Heart right ventricle (tissue), 16 donors: ENCODE data around the gene SURF4. TPM values are rescaled to one million over a fixed set of nuclear protein-coding genes. Genes with fewer than 3 reads are reported as not detected.

ENCODE experiments used
- ATAC-seq, 8 donors: fragments of 200-7000 bp; cut with Tn5 transposase; one replicate each; pipeline ENCODE4 v1.9.1; 2020; ENCODE audit warnings: mild to moderate bottlenecking in 8 of 8, moderate library complexity in 8 of 8, moderate number of reproducible peaks in 1 of 8
- DNase-seq, 2 donors: peaks; one replicate each; pipeline ENCODE4 v3.0.0-alpha.2; 2020
- H3K27ac ChIP-seq, 10 donors: fragments of 200-600 bp; sonication (generic) in 2 of 10; one replicate each; pipeline versions ENCODE4 v1.5.0 to v1.8.0; 2020 to 2022; ENCODE audit warnings: mild to moderate bottlenecking in 3 of 10
- H3K27me3 ChIP-seq, 7 donors: fragments of 200-600 bp; one replicate each; pipeline ENCODE4 v1.8.0; 2021 to 2022; ENCODE audit warnings: mild to moderate bottlenecking in 2 of 7
- H3K36me3 ChIP-seq, 9 donors: fragments of 200-600 bp; sonication (generic) in 1 of 9; one replicate each; pipeline versions ENCODE4 v1.5.0 to v1.8.0; 2020 to 2022; ENCODE audit warnings: mild to moderate bottlenecking in 2 of 9
- H3K4me1 ChIP-seq, 9 donors: fragments of 200-600 bp; sonication (generic) in 1 of 9; one replicate each; pipeline versions ENCODE4 v1.5.0 to v1.8.0; 2020 to 2022; ENCODE audit warnings: mild to moderate bottlenecking in 4 of 9
- H3K4me3 ChIP-seq, 10 donors: fragments of 200-600 bp; sonication (generic) in 2 of 10; one replicate each; pipeline versions ENCODE4 v1.5.0 to v1.8.0; 2020 to 2022; ENCODE audit warnings: mild to moderate bottlenecking in 7 of 10, moderate library complexity in 2 of 10
- H3K9me3 ChIP-seq, 11 donors: fragments of 200-600 bp in 10 of 11; sonication (generic) in 2 of 11; one replicate each; pipeline versions ENCODE4 v1.5.0 to v1.8.0; 2013 to 2022; ENCODE audit warnings: mild to moderate bottlenecking in 2 of 11, control low read depth in 1 of 11, moderate library complexity in 1 of 11
- WGBS, 2 donors: extraction: QIAGEN DNeasy Blood & Tissue Kit; methylation state at CpG; one replicate each; pipeline ENCODE4 v1.1.7; 2013; ENCODE audit warnings: inconsistent platforms in 1 of 2; 5-methylcytosine and 5-hydroxymethylcytosine counted together
- intact Hi-C, 10 donors: fragments of 100-400 bp; cut with DNase I; formaldehyde crosslinking; loops; one replicate each; pipeline versions ENCODE4 v1.11.1 to v1.14.2; 2022
- polyA plus RNA-seq, 2 donors: library from polyadenylated mRNA; stranded (reverse); fragments of 200-250 nt; gene quantifications; one replicate each; pipeline ENCODE4 v1.2.3, GENCODE V29; 2013
- total RNA-seq, 10 donors: library from RNA; stranded (reverse); fragmentation: NEBNext Ultra II Directional in 3 of 10; extraction: Animal tissue kit (Norgen Biotek cat#: 25700) in 3 of 10; gene quantifications; one replicate each; pipeline versions ENCODE4 v1.2.1 to v1.2.4, GENCODE V29; 2021 to 2023
- TF ChIP-seq, protein P1 (sequence below), 9 donors: fragments of 200-600 bp; sonication (generic) in 2 of 9; IDR thresholded peaks; one replicate each; pipeline versions ENCODE4 v1.5.0 to v1.8.0; 2021 to 2022; ENCODE audit warnings: antibody characterized with exemption in 9 of 9, mild to moderate bottlenecking in 5 of 9, moderate library complexity in 1 of 9
- donor health status: Arrhythmogenic right ventricular cardiomyopathy.
- donor health status: ischemic (EF 13 %, LVEDD 7.1; RV severe dilation, severe dysfunction).
- donor health status: healthy with polysubstance abuse.
- donor health status: DM: no; HTN: yes; CAD: no.
- donor health status: DM: no; HTN: no; CAD: no.
- donor health status: ischemic (EF 25% LVEDD 6.9; RV normal size, moderate dysfunction).
- donor health status: ischemic (EF 25% LVEDD 5.7; RV mildly dilated, moderate dysfunction).
- donor health status: healthy.
- donor health status: DM: yes; HTN: yes; CAD: no.
- donor health status: Ischemic cardiomyopathy.
- donor health status: ischemic (EF 35%, LVEDD 5.7; RV mildly dilated, moderate dysfunction).
- donor health status: nonischemic (EF 11% LVEDD 7.7; RV severe dilation, severe dysfunction).
- donor health status: DM: yes; HTN: yes; CAD: no.
- donor health status: PGD.
- donor health status: ischemic (EF 29% LVEDD 5.4; RV normal size, mild dysfunction).
- donor health status: nonischemic (EF 23%, LVEDD 6.1; RV moderate dilation, normal function).

The SURF4 gene
- total and polyA plus RNA-seq, 12 donors: 21.5 to 113 (median 64.2) TPM

GRCh38 chr9:133361507-133362092, 14.3 kb downstream of the SURF4 start:
- intact Hi-C loops: no loop called here
- no peak for DNase-seq
- Histone ChIP-seq H3K27ac (no peak overlapping the region), H3K4me3 (no peak overlapping the region), H3K4me1 (peaks cover 7 to 31% (median 16%) of the 10 kb centered on the region in 9 donors), H3K36me3 (peaks cover 0 to 80% (median 51%) of the 10 kb centered on the region in 9 donors), H3K27me3 (no peaks in the 10 kb centered on the region), H3K9me3 (no peaks in the 10 kb centered on the region)
- ATAC-seq: no peak
- TF ChIP-seq, protein P1, sequence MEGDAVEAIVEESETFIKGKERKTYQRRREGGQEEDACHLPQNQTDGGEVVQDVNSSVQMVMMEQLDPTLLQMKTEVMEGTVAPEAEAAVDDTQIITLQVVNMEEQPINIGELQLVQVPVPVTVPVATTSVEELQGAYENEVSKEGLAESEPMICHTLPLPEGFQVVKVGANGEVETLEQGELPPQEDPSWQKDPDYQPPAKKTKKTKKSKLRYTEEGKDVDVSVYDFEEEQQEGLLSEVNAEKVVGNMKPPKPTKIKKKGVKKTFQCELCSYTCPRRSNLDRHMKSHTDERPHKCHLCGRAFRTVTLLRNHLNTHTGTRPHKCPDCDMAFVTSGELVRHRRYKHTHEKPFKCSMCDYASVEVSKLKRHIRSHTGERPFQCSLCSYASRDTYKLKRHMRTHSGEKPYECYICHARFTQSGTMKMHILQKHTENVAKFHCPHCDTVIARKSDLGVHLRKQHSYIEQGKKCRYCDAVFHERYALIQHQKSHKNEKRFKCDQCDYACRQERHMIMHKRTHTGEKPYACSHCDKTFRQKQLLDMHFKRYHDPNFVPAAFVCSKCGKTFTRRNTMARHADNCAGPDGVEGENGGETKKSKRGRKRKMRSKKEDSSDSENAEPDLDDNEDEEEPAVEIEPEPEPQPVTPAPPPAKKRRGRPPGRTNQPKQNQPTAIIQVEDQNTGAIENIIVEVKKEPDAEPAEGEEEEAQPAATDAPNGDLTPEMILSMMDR (IDR thresholded peaks at IDR 0.05): no peak
- WGBS, 2 donors: 80 to 83% methylated on average over 13 of the region's 13 CpGs

DNA sequence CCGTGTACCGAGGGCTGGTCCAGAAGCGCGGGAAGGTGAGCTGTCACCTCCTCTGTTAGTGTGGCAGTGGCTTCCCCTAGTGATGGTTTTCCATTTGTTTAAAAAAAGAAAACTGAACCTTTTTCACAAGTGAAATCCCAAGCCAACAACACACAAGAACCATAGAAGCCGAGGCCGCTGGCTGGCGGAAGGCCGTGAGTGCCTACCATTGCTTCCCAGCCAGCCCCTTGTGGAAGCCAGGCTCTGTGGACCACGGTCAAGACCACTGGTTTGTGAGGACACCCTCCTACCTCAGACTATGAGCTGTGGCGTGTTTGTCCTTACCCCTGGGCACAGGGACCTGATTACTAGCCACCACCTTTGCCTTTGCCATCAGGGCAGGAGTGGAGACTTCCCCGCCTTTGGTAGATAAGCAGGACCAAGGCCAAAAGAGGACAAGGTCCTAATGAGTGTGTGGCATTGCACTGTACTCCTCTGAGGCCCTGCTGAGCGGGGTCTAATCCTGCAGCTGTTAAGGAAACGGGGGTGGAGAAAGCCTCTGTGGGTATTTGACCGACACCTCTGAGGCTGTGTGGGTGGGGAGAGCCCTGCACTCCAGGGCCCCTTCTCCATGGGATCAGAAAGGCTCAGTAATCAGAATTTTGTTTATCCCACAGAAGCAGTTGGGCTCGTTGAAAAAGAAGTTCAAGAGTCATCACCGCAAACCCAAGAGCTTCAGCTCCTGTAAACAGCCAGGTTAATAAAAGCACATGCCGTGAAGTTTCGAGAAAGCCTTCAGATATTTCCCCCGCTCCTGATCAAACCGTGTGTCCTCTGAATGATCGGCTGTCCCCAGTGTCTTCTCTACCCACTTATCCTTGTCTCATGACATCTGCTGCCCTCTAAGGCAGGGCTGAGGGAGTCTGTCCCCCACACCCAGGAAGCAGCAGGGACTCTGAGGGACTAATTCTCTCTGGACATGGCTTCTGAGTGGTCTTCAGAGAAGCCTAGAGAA, 15.2 kb downstream of the SURF4 start:
- ATAC-seq: no peak
- no peak for DNase-seq
- WGBS, 2 donors: 79 to 82% methylated on average over 21 of the region's 21 CpGs

DNA sequence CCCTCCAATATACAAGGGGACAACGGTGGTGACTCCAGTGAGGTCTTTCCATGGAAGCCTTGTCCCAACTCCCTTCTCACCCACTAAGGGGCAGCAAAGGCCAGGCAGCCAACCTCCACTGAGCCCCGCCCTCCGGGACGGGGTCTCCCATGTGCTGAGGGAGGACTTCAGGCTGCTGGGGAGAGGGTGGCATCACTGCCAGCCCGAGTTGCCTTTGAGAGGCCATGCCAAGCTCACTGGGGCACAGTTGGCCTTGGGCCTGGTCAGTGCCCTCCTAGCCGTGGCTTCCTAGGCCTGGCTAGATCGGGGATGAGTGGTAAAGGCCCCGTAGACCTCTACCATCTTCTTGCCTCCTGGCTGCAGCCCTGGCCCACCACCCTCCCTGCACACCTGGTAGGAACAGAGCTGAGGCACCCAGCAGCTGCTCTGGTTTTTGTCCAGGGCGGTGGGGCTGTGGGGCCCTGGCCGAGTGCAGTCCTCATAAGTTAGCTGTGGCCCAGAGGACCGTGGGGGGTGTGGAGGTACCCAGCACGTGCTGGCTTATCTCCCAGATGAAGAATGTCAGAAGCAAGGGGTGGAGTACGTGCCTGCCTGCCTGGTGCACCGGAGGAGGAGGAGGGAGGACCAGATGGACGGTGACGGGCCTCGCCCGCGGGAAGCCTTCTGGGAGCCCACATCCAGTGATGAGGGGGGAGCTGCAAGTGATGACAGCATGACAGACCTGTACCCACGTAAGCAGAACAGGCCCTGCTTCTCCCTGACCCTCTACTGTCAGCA, 16.3 kb downstream of the SURF4 start:
- Histone ChIP-seq H3K27ac (no peak overlapping the region), H3K9me3 (no peaks in the 10 kb centered on the region), H3K27me3 (no peaks in the 10 kb centered on the region), H3K36me3 (peaks cover 0 to 62% (median 35%) of the 10 kb centered on the region in 9 donors), H3K4me3 (no peak overlapping the region), H3K4me1 (peaks cover 7 to 44% (median 28%) of the 10 kb centered on the region in 9 donors)
- ATAC-seq (peak in 4 of 8 donors; percentile 5 to 26 (median 16)), DNase-seq (no peak)
- WGBS, 2 donors: 42 to 47% methylated on average over 20 of the region's 20 CpGs
- intact Hi-C loops: loop anchor here in 1 of 10 donors (10.0 kb wide), 1 partner anchor 55 kb away; the partner anchor contains the start of gene REXO4
- TF ChIP-seq, protein P1 (IDR thresholded peaks at IDR 0.05): peak in 7 of 9 donors; percentile 14 to 53 (median 36)

More for the DNA sequence above, 15.2 kb downstream of the SURF4 start:
- no peak overlapping the region for H3K27ac ChIP-seq
- H3K27me3 ChIP-seq: no peaks in the 10 kb centered on the region
- intact Hi-C loops: no loop called here
- TF ChIP-seq, protein P1 (IDR thresholded peaks at IDR 0.05): no peak
- H3K4me1 ChIP-seq: peaks cover 7 to 33% (median 17%) of the 10 kb centered on the region in 9 donors
- no peak overlapping the region for H3K4me3 ChIP-seq
- H3K9me3 ChIP-seq: no peaks in the 10 kb centered on the region
- H3K36me3 ChIP-seq: peaks cover 0 to 71% (median 44%) of the 10 kb centered on the region in 9 donors
